ENCODE measurements around the gene SHISA7.
"Not testable (repeated sequence)": the region's sequence is repeated elsewhere in the genome, so short reads cannot be mapped to it uniquely, and the experiment has no call there.

SHISA7 gene

GRCh38 chr19:55434356-55434919 is 8.7 kb downstream of the SHISA7 start:
- Histone ChIP-seq H3K4me1 (ENCODE audit: control insufficient read depth, insufficient read depth, low read length, poor library complexity, severe bottlenecking) (no peaks in the 10 kb centered on the region), H3K27ac (ENCODE audit: insufficient read depth, low read length, poor library complexity, severe bottlenecking) (no peak overlapping the region), H3K27me3 (replicated peaks; ENCODE audit: control insufficient read depth, insufficient read depth, low read length, poor library complexity, severe bottlenecking) (peaks cover 33% of the 10 kb centered on the region), H3K36me3 (ENCODE audit: control insufficient read depth, insufficient read depth, low read length) (no peaks in the 10 kb centered on the region), H3K4me3 (ENCODE audit: insufficient read depth, low read depth, low read length, poor library complexity, severe bottlenecking) (no peak overlapping the region), H3K9me3 (ENCODE audit: control insufficient read depth, low read length) (no peaks in the 10 kb centered on the region)
- no peak for DNase-seq

GRCh38 chr19:55433292-55433691 is 9.8 kb downstream of the SHISA7 start:
- no peaks in the 10 kb centered on the region for H3K9me3 ChIP-seq (ENCODE audit: control insufficient read depth, low read length)
- DNase-seq = no peak
- no peak overlapping the region for H3K27ac ChIP-seq (ENCODE audit: insufficient read depth, low read length, poor library complexity, severe bottlenecking)
- H3K4me3 ChIP-seq (ENCODE audit: insufficient read depth, low read depth, low read length, poor library complexity, severe bottlenecking) = no peak overlapping the region
- no peaks in the 10 kb centered on the region for H3K36me3 ChIP-seq (ENCODE audit: control insufficient read depth, insufficient read depth, low read length)
- peaks cover 35% of the 10 kb centered on the region for H3K27me3 ChIP-seq (replicated peaks; ENCODE audit: control insufficient read depth, insufficient read depth, low read length, poor library complexity, severe bottlenecking)
- H3K4me1 ChIP-seq (ENCODE audit: control insufficient read depth, insufficient read depth, low read length, poor library complexity, severe bottlenecking) = no peaks in the 10 kb centered on the region

GRCh38 chr19:55432241-55432959 is 10.7 kb downstream of the SHISA7 start:
- H3K36me3 ChIP-seq (ENCODE audit: control insufficient read depth, insufficient read depth, low read length) = no peaks in the 10 kb centered on the region
- H3K4me1 ChIP-seq (ENCODE audit: control insufficient read depth, insufficient read depth, low read length, poor library complexity, severe bottlenecking) = no peaks in the 10 kb centered on the region
- H3K27ac ChIP-seq (ENCODE audit: insufficient read depth, low read length, poor library complexity, severe bottlenecking) = no peak overlapping the region
- peaks cover 28% of the 10 kb centered on the region for H3K27me3 ChIP-seq (replicated peaks; ENCODE audit: control insufficient read depth, insufficient read depth, low read length, poor library complexity, severe bottlenecking)
- no peaks in the 10 kb centered on the region for H3K9me3 ChIP-seq (ENCODE audit: control insufficient read depth, low read length)
- no peak for DNase-seq
- no peak overlapping the region for H3K4me3 ChIP-seq (ENCODE audit: insufficient read depth, low read depth, low read length, poor library complexity, severe bottlenecking)

- peaks cover 24% of the 10 kb centered on the region for H3K27me3 ChIP-seq (replicated peaks; ENCODE audit: control insufficient read depth, insufficient read depth, low read length, poor library complexity, severe bottlenecking)
- no peak for DNase-seq
- no peak overlapping the region for H3K27ac ChIP-seq (ENCODE audit: insufficient read depth, low read length, poor library complexity, severe bottlenecking)
- no peaks in the 10 kb centered on the region for H3K36me3 ChIP-seq (ENCODE audit: control insufficient read depth, insufficient read depth, low read length)
- H3K9me3 ChIP-seq (ENCODE audit: control insufficient read depth, low read length) = no peaks in the 10 kb centered on the region
- no peak overlapping the region for H3K4me3 ChIP-seq (ENCODE audit: insufficient read depth, low read depth, low read length, poor library complexity, severe bottlenecking)
- no peaks in the 10 kb centered on the region for H3K4me1 ChIP-seq (ENCODE audit: control insufficient read depth, insufficient read depth, low read length, poor library complexity, severe bottlenecking)
These were observed 11.9 kb downstream of the SHISA7 start for GRCh38 chr19:55431183-55431582.

- no peaks in the 10 kb centered on the region for H3K9me3 ChIP-seq (ENCODE audit: control insufficient read depth, low read length)
- no peaks in the 10 kb centered on the region for H3K36me3 ChIP-seq (ENCODE audit: control insufficient read depth, insufficient read depth, low read length)
- no peak overlapping the region for H3K4me3 ChIP-seq (ENCODE audit: insufficient read depth, low read depth, low read length, poor library complexity, severe bottlenecking)
- peaks cover 12% of the 10 kb centered on the region for H3K4me1 ChIP-seq (ENCODE audit: control insufficient read depth, insufficient read depth, low read length, poor library complexity, severe bottlenecking)
- peaks cover 11% of the 10 kb centered on the region for H3K27me3 ChIP-seq (replicated peaks; ENCODE audit: control insufficient read depth, insufficient read depth, low read length, poor library complexity, severe bottlenecking)
- H3K27ac ChIP-seq (ENCODE audit: insufficient read depth, low read length, poor library complexity, severe bottlenecking) = no peak overlapping the region
- DNase-seq = no peak
These were observed 17.1 kb downstream of the SHISA7 start for GRCh38 chr19:55426042-55426441.

- Histone ChIP-seq H3K36me3 (ENCODE audit: control insufficient read depth, insufficient read depth, low read length) (no peaks in the 10 kb centered on the region), H3K27ac (ENCODE audit: insufficient read depth, low read length, poor library complexity, severe bottlenecking) (no peak overlapping the region), H3K27me3 (replicated peaks; ENCODE audit: control insufficient read depth, insufficient read depth, low read length, poor library complexity, severe bottlenecking) (peaks cover 11% of the 10 kb centered on the region), H3K9me3 (ENCODE audit: control insufficient read depth, low read length) (no peaks in the 10 kb centered on the region), H3K4me3 (ENCODE audit: insufficient read depth, low read depth, low read length, poor library complexity, severe bottlenecking) (no peak overlapping the region), H3K4me1 (ENCODE audit: control insufficient read depth, insufficient read depth, low read length, poor library complexity, severe bottlenecking) (peaks cover 18% of the 10 kb centered on the region)
- DNase-seq = no peak
These were observed 18.6 kb downstream of the SHISA7 start for GRCh38 chr19:55424518-55424917.

GRCh38 chr19:55423225-55424005 is 19.7 kb downstream of the SHISA7 start:
- DNase-seq = no peak
- no peak overlapping the region for H3K27ac ChIP-seq (ENCODE audit: insufficient read depth, low read length, poor library complexity, severe bottlenecking)
- no peaks in the 10 kb centered on the region for H3K36me3 ChIP-seq (ENCODE audit: control insufficient read depth, insufficient read depth, low read length)
- no peaks in the 10 kb centered on the region for H3K9me3 ChIP-seq (ENCODE audit: control insufficient read depth, low read length)
- H3K4me1 ChIP-seq (ENCODE audit: control insufficient read depth, insufficient read depth, low read length, poor library complexity, severe bottlenecking) = peaks cover 18% of the 10 kb centered on the region
- no peak overlapping the region for H3K4me3 ChIP-seq (ENCODE audit: insufficient read depth, low read depth, low read length, poor library complexity, severe bottlenecking)
- peaks cover under 1% of the 10 kb centered on the region for H3K27me3 ChIP-seq (replicated peaks; ENCODE audit: control insufficient read depth, insufficient read depth, low read length, poor library complexity, severe bottlenecking)

- not testable (repeated sequence) for H3K27ac ChIP-seq (ENCODE audit: insufficient read depth, low read length, poor library complexity, severe bottlenecking); H3K27me3 ChIP-seq (replicated peaks; ENCODE audit: control insufficient read depth, insufficient read depth, low read length, poor library complexity, severe bottlenecking); H3K36me3 ChIP-seq (ENCODE audit: control insufficient read depth, insufficient read depth, low read length); H3K4me3 ChIP-seq (ENCODE audit: insufficient read depth, low read depth, low read length, poor library complexity, severe bottlenecking); H3K9me3 ChIP-seq (ENCODE audit: control insufficient read depth, low read length)
- H3K4me1 ChIP-seq (ENCODE audit: control insufficient read depth, insufficient read depth, low read length, poor library complexity, severe bottlenecking) = peaks cover 18% of the 10 kb centered on the region
- DNase-seq = peak in 2 of 3 donors; percentile 19 to 50
These were observed 21.8 kb downstream of the SHISA7 start for GRCh38 chr19:55421281-55421680.

- no peak for DNase-seq
These were observed 23.4 kb downstream of the SHISA7 start for GRCh38 chr19:55419624-55420236.

GRCh38 chr19:55419103-55419502 is 24.0 kb downstream of the SHISA7 start:
- no peak overlapping the region for H3K4me3 ChIP-seq (ENCODE audit: insufficient read depth, low read depth, low read length, poor library complexity, severe bottlenecking)
- no peak for DNase-seq
- no peaks in the 10 kb centered on the region for H3K27me3 ChIP-seq (replicated peaks; ENCODE audit: control insufficient read depth, insufficient read depth, low read length, poor library complexity, severe bottlenecking)
- H3K36me3 ChIP-seq (ENCODE audit: control insufficient read depth, insufficient read depth, low read length) = no peaks in the 10 kb centered on the region
- H3K9me3 ChIP-seq (ENCODE audit: control insufficient read depth, low read length) = no peaks in the 10 kb centered on the region
- H3K4me1 ChIP-seq (ENCODE audit: control insufficient read depth, insufficient read depth, low read length, poor library complexity, severe bottlenecking) = peaks cover 18% of the 10 kb centered on the region
- no peak overlapping the region for H3K27ac ChIP-seq (ENCODE audit: insufficient read depth, low read length, poor library complexity, severe bottlenecking)

More at GRCh38 chr19:55419624-55420236, 23.4 kb downstream of the SHISA7 start:
- no peak overlapping the region for H3K4me3 ChIP-seq (ENCODE audit: insufficient read depth, low read depth, low read length, poor library complexity, severe bottlenecking)
- peaks cover 18% of the 10 kb centered on the region for H3K4me1 ChIP-seq (ENCODE audit: control insufficient read depth, insufficient read depth, low read length, poor library complexity, severe bottlenecking)
- no peak overlapping the region for H3K27ac ChIP-seq (ENCODE audit: insufficient read depth, low read length, poor library complexity, severe bottlenecking)
- no peaks in the 10 kb centered on the region for H3K36me3 ChIP-seq (ENCODE audit: control insufficient read depth, insufficient read depth, low read length)
- H3K27me3 ChIP-seq (replicated peaks; ENCODE audit: control insufficient read depth, insufficient read depth, low read length, poor library complexity, severe bottlenecking) = no peaks in the 10 kb centered on the region
- no peaks in the 10 kb centered on the region for H3K9me3 ChIP-seq (ENCODE audit: control insufficient read depth, low read length)
